Gastroesophageal sphincter (tissue), 4 donors: ENCODE results near the gene SEMA7A. TPM values are rescaled to one million over a fixed set of nuclear protein-coding genes. Genes with fewer than 3 reads are reported as not detected.

Source experiments
- ATAC-seq: fragments of 150-250 bp; one replicate; pipeline ENCODE4 v1.9.1; 2016; ENCODE audit warnings: mild to moderate bottlenecking, moderate library complexity
- H3K27ac ChIP-seq, 4 donors: fragments of 200-600 bp; sonication (generic) in 3 of 4; 1 replicate in 3 of 4; 2 replicates in 1 of 4; pipeline ENCODE4 v1.5.1; 2016 to 2019
- H3K27me3 ChIP-seq: fragments of 200-600 bp; sonication (generic); one replicate; pipeline ENCODE4 v1.5.1; 2019
- H3K36me3 ChIP-seq, 2 donors: fragments of 200-600 bp; sonication (generic); one replicate each; pipeline ENCODE4 v1.5.1; 2019; ENCODE audit warnings: control low read depth in 1 of 2
- H3K4me1 ChIP-seq, 3 donors: fragments of 200-600 bp; sonication (generic); 1 replicate in 2 of 3; 2 replicates in 1 of 3; pipeline ENCODE4 v1.5.1; 2016 to 2019; ENCODE audit warnings: control low read depth in 2 of 3
- H3K4me3 ChIP-seq, 2 donors: fragments of 200-600 bp; sonication (generic); one replicate each; pipeline ENCODE4 v1.5.1; 2019; ENCODE audit warnings: mild to moderate bottlenecking in 1 of 2, moderate library complexity in 1 of 2
- H3K9me3 ChIP-seq, 3 donors: fragments of 200-600 bp; sonication (generic); one replicate each; pipeline ENCODE4 v1.5.1; 2017 to 2019; ENCODE audit warnings: control low read depth in 2 of 3
- EP300 ChIP-seq: sonication (generic); formaldehyde crosslinking; IDR thresholded peaks from one replicate; pipeline ENCODE4 v1.6.1; 2017; ENCODE audit warnings: antibody characterized with exemption, mild to moderate bottlenecking
- POLR2A ChIP-seq, 2 donors: fragments of 450-650 bp; IDR thresholded peaks; one replicate each; pipeline ENCODE4 v1.6.1; 2017; ENCODE audit warnings: antibody characterized with exemption in 2 of 2, mild to moderate bottlenecking in 2 of 2, moderate library complexity in 1 of 2
- POLR2AphosphoS5 ChIP-seq: sonication (generic); formaldehyde crosslinking; IDR thresholded peaks from one replicate; pipeline ENCODE4 v1.6.1; 2017; ENCODE audit warnings: antibody characterized with exemption
- WGBS, 2 donors: methylation state at CpG; one replicate each; pipeline ENCODE4 v1.1.5; 2018; ENCODE audit warnings: low coverage in 1 of 2; 5-methylcytosine and 5-hydroxymethylcytosine counted together
- total RNA-seq, 4 donors: library from RNA; depleted of rRNA; stranded (reverse); fragments of >200 nt; gene quantifications; one replicate each; pipeline ENCODE4 v1.1.0, GENCODE V29; 2016
- TF ChIP-seq, protein P1 (sequence below), 4 experiments: fragments of 200-600 bp in 2 of 4; fragments of 450-650 bp in 2 of 4; sonication (generic) in 1 of 4; IDR thresholded peaks; one replicate each; pipeline ENCODE4 v1.5.1; 2017 to 2019; ENCODE audit warnings: antibody characterized with exemption in 4 of 4, mild to moderate bottlenecking in 2 of 4, moderate library complexity in 2 of 4

SEMA7A gene
- total RNA-seq, 4 donors from 2014 or later = 0.93 to 2.7 (median 1.8) TPM

DNA sequence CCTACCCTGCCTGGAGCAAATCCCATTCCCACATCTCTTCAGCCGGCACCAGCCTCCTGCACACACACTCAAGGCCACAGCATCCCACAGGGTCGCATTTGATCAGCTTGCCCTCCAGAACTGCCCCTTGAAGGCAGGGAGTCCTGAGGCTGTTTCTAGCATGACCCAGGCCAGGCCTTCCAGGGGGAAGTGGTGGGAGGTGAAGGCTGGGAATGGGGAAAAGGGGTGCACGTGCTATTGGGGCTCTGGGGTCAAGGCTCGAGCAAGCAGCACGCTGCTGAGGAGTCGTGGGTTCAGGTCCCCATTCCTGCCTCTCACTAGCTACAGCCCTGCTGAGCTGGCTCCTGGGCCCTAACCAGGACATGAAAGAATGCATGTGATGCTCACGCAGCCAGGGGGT lies 24.9 kb downstream of the SEMA7A start:
- no peak for ATAC-seq
- no peaks in the 10 kb centered on the region for H3K9me3 ChIP-seq
- TF ChIP-seq POLR2A (IDR thresholded peaks at IDR 0.05) (no peak), EP300 (no peak)
- 80 to 100% methylated on average over 1 to 3 of the region's 7 CpGs for WGBS, 2 donors
- peaks cover 0 to 16% of the 10 kb centered on the region in 2 donors for H3K36me3 ChIP-seq
- H3K4me1 ChIP-seq = peaks cover 0 to 2% (median 0%) of the 10 kb centered on the region in 3 donors
- no peak overlapping the region for H3K27ac ChIP-seq
- H3K27me3 ChIP-seq = peaks cover 11% of the 10 kb centered on the region
- H3K4me3 ChIP-seq = no peak overlapping the region

DNA sequence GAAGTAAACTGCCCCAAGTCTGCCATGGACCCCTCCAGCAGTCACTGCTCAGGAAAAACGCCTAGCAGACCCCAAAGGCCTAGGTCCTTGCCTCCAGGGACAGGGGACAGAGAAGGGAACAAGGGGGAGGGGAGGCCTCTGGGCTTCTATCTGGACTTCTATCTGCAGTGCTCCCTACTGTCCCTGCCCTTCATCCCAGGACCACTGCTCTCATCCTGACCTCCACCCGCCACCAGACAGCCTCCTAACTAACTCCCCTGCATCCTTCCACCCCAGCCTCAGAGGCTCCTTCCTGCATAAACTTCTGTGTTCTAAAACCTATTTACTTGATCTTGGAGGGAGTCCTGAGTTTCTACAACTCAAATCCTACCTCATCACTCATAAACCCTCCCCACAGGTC lies 25.4 kb downstream of the SEMA7A start:
- no peaks in the 10 kb centered on the region for H3K9me3 ChIP-seq
- H3K27me3 ChIP-seq = peaks cover 15% of the 10 kb centered on the region
- no peak overlapping the region for H3K4me3 ChIP-seq
- peaks cover 0 to 6% (median 0%) of the 10 kb centered on the region in 3 donors for H3K4me1 ChIP-seq
- peaks cover 0 to 16% of the 10 kb centered on the region in 2 donors for H3K36me3 ChIP-seq
- TF ChIP-seq POLR2A (IDR thresholded peaks at IDR 0.05) = no peak
- no peak for TF ChIP-seq POLR2AphosphoS5
- no peak for TF ChIP-seq EP300
- TF ChIP-seq, protein P1, sequence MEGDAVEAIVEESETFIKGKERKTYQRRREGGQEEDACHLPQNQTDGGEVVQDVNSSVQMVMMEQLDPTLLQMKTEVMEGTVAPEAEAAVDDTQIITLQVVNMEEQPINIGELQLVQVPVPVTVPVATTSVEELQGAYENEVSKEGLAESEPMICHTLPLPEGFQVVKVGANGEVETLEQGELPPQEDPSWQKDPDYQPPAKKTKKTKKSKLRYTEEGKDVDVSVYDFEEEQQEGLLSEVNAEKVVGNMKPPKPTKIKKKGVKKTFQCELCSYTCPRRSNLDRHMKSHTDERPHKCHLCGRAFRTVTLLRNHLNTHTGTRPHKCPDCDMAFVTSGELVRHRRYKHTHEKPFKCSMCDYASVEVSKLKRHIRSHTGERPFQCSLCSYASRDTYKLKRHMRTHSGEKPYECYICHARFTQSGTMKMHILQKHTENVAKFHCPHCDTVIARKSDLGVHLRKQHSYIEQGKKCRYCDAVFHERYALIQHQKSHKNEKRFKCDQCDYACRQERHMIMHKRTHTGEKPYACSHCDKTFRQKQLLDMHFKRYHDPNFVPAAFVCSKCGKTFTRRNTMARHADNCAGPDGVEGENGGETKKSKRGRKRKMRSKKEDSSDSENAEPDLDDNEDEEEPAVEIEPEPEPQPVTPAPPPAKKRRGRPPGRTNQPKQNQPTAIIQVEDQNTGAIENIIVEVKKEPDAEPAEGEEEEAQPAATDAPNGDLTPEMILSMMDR (IDR thresholded peaks at IDR 0.05) = no peak
- 80 to 83% methylated on average over 1 to 2 of the region's 2 CpGs for WGBS, 2 donors
- ATAC-seq = no peak
- no peak overlapping the region for H3K27ac ChIP-seq

DNA sequence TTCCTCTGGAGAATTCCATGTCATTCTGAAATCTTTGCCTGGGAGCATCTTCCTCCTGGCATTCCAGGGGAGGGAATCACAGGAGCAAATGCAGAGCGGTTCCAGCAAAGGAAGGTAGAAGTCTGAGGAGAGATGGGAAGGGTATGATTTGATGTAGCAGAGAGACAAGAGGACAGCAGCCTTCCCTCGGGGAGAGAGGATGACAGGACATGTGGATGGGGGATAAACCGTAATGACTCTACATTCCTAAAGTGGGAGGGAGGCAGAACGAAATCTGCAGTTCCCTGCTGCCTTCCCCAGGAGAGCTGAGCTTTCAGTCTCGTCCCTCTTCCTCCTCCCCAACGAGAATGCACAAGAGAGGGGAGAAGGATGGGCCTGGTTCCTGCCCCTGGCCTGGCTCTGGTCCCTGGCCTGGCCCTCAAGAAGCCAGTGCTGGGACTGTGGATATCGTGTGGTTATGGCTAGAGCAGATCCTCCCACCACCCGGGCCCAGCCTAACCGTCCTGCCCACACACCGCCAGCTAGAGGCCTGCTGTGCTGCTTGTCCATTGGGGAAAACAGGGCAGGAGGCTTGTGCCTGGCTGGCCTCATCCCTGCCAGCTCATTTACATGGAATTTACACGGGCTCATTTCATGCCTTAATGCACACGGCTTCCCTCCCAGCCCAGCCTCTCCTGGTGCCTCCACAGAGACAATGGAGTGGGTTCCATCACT lies 26.6 kb downstream of the SEMA7A start:
- TF ChIP-seq POLR2A (IDR thresholded peaks at IDR 0.05) (no peak), EP300 (no peak), POLR2AphosphoS5 (no peak)
- TF ChIP-seq, protein P1 (IDR thresholded peaks at IDR 0.05) = no peak
- H3K27me3 ChIP-seq = peaks cover 26% of the 10 kb centered on the region
- H3K36me3 ChIP-seq = peaks cover 0 to 15% of the 10 kb centered on the region in 2 donors
- no peak for ATAC-seq
- WGBS, 2 donors = 25 to 39% methylated on average over 6 to 7 of the region's 12 CpGs
- no peak overlapping the region for H3K27ac ChIP-seq
- no peak overlapping the region for H3K4me3 ChIP-seq
- no peaks in the 10 kb centered on the region for H3K9me3 ChIP-seq
- H3K4me1 ChIP-seq = peaks cover 0 to 6% (median 0%) of the 10 kb centered on the region in 3 donors

DNA sequence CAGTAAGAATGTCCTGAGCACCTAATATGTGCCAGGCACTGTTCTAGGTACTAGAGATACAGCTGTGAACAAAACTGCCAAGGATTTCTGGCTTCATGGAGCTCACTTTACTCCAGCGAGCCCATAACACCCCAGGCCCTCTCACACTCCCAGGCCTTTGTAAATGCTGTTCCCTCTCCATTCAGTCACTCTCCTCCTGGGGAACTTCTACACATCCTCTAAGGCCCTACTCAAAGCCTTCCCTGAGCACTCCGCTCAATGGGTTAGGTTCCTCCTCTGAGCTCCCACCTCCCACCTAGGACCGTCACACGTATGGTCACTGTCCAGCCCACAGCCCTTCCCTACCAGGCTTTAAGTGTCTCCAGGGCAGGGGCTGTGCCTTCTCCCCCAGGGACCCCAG lies 27.2 kb downstream of the SEMA7A start:
- no peak for TF ChIP-seq EP300
- no peak for TF ChIP-seq POLR2AphosphoS5
- no peak for TF ChIP-seq POLR2A (IDR thresholded peaks at IDR 0.05)
- TF ChIP-seq, protein P1 (IDR thresholded peaks at IDR 0.05) = no peak
- H3K4me1 ChIP-seq = peaks cover 0 to 6% (median 0%) of the 10 kb centered on the region in 3 donors
- no peak overlapping the region for H3K27ac ChIP-seq
- no peak overlapping the region for H3K4me3 ChIP-seq
- H3K27me3 ChIP-seq = peaks cover 33% of the 10 kb centered on the region
- no peak for ATAC-seq
- 95% methylated on average over 4 of the region's 4 CpGs; no CpG with 5 or more reads in 1 of the 2 donors for WGBS, 2 donors
- no peaks in the 10 kb centered on the region for H3K9me3 ChIP-seq
- peaks cover 0 to 9% of the 10 kb centered on the region in 2 donors for H3K36me3 ChIP-seq

DNA sequence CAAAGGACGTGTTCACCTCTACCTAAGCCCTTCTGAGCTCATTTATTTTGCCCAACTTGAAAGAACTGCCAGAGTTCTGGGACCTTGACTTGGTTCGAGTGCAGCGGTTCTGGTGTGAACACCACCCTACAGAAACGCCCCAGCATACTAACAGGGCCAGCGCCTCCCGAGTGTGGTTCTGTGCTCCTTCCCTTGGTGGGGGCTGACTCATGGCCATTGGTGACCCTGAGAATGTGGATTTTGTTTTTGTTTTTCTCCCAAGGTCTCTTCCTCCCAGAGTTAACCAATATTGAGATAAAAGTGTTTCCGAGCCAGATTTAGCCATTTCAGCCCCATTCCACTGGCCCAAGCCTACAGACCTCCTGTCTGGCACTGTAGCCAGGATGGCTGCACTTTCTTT lies 27.9 kb downstream of the SEMA7A start:
- 95% methylated on average over 7 of the region's 7 CpGs; no CpG with 5 or more reads in 1 of the 2 donors for WGBS, 2 donors
- no peak for ATAC-seq

More for the DNA sequence above, 27.9 kb downstream of the SEMA7A start:
- TF ChIP-seq, protein P1 (IDR thresholded peaks at IDR 0.05) = no peak
- TF ChIP-seq POLR2AphosphoS5 (no peak), EP300 (no peak), POLR2A (IDR thresholded peaks at IDR 0.05) (no peak)
- Histone ChIP-seq H3K27me3 (peaks cover 33% of the 10 kb centered on the region), H3K9me3 (no peaks in the 10 kb centered on the region), H3K4me3 (no peak overlapping the region), H3K4me1 (peaks cover 0 to 6% (median 0%) of the 10 kb centered on the region in 3 donors), H3K36me3 (peaks cover 0 to 8% of the 10 kb centered on the region in 2 donors), H3K27ac (no peak overlapping the region)
